Measurements from ENCODE around the gene ACMSD.
A peak's percentile ranks its signal among the peaks of the same experiment; 100 is the strongest.
"Not testable (repeated sequence)": the region's sequence is repeated elsewhere in the genome, so short reads cannot be mapped to it uniquely, and the experiment has no call there.

Gene ACMSD

DNA sequence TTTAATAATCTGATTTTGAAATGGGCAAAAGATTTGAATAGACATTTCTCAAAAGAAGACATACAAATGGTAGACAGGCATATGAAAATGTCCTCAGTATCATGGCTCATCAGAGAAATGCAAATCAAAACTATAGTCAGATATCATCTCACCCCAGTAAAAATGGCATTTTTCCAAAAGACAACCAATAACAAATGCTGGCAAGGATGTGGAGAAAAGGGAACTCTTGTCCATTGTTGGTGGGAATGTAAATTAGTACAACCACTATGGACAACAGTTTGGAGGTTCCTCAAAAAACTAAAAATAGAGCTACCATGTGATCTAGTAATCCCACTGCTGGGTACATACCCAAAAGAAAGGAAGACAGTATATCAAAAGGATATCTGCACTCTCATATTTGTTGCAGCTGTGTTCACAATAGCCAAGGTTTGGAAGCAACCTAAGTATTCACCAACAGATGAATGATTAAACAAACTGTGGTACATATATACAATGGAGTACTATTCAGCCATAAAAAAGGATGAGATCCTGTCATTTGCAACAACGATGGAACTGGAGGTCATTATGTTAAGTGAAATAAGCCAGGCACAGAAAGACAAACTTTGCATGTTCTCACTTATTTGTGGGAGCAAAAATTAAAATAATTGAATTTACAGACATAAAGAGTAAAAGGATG lies 69.2 kb downstream of the ACMSD start:
- not testable (repeated sequence) for DNase-seq (ENCODE audit: low spot score)

DNA sequence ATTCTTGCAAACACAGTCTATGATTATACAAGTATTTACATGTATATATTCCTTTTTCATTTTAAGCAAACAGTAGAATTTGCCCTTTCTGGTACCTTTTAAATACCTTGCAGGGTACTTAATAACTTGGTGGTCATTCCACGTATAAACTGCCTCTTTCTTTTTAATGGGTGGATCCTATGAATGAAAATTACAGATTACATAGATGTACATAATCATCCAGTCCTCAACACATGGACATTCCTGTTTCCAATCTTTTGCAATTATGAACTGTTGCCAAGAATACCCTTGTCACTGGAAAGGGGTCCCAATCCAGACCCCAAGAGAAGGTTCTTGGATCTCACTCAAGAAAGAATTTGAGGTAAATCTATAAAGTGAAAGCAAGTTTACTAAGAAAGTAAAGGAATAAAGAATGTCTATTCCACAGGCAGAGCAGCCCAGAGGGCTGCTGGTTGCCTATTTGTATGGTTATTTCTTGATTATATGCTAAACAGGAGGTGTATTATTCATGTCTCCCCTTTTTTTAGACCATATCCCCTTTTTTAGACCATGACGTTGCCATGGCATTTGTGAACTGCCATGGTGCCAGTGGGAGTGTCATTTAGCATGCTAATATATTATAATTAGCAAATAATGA lies 72.5 kb downstream of the ACMSD start:
- DNase-seq (ENCODE audit: low spot score): no peak

DNA sequence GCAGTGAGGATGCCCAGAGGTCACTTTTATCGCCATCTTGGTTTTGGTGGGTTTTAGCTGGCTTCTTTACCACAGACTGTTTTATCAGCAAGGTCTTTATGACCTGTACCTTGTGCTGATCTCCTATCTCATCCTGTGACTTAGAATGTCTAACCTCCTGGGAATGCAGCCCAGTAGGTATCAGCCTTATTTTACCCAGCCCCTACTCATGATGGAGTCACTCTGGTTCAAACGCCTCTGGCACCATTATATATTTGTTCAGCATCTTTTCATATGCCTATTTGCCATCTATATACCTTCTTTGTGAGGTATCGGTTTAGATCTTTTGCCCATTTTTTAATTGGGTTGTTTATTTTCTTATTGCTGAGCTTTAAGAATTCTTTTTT lies 73.0 kb downstream of the ACMSD start:
- no peak for DNase-seq (ENCODE audit: low spot score)

DNA sequence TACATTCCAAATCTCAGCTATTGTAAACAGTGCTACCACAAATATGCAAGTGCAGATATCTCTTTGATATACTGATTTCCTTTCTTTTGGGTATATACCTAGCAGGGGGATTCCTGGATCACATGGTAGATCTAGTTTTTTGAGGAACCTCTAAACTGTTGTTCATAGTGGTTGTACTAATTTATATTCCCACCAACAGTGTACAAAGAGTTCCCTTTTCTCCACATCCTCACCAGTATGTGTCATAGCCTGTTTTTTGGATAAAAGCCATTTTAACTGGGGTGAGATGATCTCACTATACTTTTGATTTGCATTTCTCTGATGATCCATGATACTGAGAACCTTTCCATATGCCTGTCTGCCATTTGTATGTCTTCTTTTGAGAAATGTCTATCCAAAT lies 73.9 kb downstream of the ACMSD start:
- DNase-seq (ENCODE audit: low spot score): no peak

DNA sequence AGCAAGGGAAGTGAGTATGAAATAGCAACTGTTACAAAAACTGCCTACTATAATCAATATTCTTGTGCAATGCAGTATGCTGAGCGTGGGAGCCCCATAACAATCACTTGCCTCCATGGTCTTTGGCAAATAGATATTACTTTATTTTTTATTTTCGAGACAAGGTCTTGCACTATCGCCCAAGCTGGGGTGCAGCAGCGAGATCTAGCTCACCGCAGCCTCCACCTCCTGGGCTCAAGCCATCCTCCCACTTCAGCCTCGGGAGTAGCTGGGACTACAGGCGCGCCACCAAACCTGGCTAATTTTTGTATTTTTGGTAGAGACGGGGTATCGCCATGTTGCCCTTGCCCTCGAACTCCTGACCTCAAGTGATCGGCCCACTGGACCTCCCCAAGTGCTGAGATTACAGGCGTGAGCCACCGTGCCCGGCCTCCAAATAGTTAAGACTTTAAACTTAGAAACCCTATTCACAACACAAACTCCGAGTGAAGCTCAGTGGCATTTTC lies 79.0 kb downstream of the ACMSD start:
- DNase-seq (ENCODE audit: low spot score): no peak

DNA sequence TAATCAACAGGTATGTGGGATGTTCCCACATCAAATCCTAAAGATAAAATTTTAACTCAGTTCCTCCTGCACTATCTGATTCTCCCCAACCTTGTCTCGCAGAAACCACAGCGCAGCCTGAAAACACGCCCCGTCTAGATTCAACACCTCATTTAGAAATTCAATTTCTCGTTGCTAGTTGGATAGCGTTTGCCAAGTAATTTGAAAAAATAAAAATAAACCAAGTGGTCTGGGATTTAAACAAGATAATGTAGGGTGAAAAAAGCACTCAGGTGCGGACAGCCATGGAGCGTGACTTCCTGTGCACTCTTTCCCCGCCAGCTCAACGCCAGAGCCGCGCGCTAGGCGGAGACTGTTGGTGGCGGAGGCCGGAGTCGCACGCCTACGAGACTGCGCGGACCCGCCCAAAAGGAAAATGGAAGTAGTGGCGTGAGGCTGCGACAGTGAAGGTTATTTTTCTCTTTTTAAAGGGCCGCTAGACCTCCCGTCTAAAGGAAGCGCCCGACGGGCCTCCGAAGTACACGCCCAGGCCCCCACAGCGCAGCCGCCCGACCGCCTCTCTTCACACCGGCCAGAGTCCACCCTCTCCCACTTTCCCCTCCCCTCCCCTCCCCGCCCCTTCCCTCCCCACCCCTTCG lies 79.6 kb downstream of the ACMSD start:
- DNase-seq (ENCODE audit: low spot score): no peak

DNA sequence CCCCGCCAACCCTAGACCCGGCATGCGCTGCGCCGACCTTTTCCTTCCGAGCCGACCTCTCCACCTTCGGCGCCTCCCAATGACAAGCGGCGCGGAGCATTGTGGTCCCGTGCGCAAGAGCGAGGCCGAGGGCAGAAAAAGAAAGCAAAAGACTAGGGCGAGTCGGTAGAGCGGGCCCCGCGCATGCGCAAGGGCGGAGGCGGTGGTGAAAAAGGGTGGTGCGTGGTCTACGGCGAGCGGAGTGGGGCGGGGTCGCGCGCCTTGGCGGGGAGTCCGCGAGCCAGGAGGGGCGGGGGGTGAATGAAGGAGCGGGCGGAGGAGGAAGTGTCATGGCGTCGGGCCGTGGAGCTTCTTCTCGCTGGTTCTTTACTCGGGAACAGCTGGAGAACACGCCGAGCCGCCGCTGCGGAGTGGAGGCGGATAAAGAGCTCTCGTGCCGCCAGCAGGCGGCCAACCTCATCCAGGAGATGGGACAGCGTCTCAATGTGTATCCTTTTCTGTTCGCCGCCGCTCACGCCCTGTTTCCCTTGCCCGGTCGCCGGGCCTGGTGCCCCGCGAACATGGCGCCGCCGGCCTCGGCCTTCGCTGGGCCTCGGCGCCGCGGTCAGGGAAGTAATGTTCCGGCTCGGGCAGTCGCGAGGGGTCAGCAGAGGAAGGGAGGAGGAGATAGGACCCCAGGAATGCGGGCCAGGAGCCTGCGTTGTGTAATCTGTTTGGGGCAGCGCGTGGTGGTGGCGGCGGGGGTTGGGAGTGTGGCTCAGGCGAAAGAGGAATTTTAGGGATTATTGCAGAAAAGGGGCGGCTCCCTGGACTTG lies 80.3 kb downstream of the ACMSD start, which contains the start of gene CCNT2:
Gene CCNT2, plus strand, starts transcription at position 297 of the 815 bp plus-strand sequence. Its CDS starts 33 bp downstream, at position 330.
- DNase-seq (ENCODE audit: low spot score): peak; percentile 97

DNA sequence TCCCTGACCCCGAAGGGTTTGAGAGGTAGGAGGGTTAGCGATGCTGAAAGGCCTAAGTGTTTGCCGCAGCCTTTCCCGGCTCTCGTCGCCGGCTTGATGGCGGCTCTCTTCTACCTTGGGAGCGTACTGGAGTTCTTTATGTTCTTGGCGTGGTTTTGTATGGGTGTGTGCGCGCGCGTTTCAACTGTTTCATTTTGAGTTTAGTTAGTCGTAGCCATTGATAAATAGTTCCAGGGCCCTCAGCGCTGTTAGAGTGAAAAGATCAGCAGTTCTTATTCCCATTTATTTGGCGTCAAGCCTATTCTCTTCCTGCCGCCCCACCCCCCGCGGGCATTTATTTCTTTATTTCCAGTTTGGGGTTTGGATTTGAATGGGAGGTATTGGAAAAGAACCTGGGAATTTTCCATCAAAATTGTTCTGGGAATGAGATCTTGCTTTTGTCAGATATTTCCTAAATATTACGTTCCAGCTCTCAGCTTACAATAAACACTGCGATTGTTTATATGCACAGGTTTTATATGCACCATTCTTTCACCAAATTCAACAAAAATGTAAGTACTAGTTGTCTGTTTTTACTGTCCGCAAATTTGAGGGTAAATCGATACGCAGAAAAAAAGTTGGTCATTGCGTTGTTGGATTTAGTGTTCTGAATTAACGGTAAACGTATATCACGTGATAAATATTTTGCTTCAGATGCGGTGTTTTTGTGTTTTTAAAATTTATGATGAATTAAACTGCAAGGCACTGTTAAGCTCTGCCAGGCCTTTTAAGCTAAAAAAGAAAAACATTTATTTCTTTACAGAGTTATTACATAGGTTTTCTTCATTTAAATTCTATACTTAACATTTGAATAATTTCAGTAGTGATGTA lies 81.2 kb downstream of the ACMSD start:
- peak; percentile 12 for DNase-seq (ENCODE audit: low spot score)

DNA sequence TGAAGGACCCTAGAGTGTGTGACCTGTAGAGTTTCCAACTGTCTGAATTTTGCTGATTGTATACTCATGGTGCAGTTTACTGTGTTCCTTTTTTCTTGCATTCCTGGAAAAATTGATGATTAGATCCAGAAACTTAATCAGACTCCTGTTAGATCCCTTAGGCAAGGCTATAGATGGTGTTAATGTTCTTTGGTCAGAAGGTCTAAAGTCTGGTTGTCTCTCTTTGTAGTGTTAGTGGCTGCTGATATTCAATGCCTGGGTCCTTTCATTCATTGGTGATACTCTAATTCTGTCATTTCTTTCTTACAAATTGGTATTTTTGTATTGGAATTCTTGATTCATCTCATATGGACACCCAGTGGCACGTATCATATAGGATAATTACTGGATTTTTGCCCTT lies 86.5 kb downstream of the ACMSD start:
- DNase-seq (ENCODE audit: low spot score): no peak

DNA sequence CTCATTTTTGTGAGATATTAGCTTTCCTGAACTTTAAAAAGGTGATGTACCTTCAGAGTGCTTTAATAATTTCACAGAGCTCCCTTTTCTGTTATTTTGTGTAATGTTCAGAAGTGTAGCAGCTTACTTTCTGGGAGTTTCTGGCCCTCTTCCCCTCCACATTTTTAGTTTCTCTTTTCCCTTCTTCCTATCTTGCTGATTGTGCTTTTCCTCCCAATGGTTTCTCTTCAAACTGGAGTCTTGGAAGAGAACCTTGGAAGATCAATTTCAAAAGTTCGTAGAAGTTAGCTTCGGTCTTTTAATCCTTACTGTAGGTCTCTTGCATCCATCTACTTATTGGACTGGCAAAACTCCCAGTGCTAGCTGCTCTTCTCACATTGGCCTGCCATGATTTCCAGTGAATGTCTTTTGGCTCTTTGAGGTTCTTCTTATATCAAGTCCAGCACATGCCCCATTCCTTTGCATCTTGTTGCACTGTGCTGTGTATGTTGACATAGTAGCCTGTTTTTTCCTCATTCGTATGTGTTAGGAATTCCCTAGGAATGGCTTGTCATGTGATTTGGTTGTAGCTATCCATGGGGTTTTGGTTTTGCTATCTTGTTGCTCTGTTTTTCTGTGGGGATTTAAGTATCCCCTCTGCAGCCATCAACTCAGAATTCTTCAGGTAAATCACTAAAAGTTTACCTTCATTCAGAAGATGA lies 88.0 kb downstream of the ACMSD start:
- no peak for DNase-seq (ENCODE audit: low spot score)

DNA sequence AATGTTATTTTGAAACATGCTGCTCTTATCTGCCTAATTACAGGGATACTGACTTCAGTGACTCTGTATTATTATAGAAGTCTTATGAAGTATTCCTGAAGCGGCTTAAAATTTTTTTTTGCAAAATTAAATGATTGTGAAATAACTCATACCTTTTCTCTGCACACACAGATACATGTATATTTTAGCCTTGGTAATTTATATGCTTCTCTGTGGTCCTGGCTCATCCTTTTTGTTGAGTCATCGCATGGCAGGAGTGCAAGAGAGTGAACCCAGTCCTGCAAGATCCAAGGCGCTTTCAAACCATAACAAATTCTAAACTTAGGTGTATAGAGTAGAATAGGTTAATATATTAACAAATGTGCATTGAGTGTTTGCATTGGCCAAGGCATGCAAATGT lies 88.8 kb downstream of the ACMSD start:
- DNase-seq (ENCODE audit: low spot score): no peak

DNA sequence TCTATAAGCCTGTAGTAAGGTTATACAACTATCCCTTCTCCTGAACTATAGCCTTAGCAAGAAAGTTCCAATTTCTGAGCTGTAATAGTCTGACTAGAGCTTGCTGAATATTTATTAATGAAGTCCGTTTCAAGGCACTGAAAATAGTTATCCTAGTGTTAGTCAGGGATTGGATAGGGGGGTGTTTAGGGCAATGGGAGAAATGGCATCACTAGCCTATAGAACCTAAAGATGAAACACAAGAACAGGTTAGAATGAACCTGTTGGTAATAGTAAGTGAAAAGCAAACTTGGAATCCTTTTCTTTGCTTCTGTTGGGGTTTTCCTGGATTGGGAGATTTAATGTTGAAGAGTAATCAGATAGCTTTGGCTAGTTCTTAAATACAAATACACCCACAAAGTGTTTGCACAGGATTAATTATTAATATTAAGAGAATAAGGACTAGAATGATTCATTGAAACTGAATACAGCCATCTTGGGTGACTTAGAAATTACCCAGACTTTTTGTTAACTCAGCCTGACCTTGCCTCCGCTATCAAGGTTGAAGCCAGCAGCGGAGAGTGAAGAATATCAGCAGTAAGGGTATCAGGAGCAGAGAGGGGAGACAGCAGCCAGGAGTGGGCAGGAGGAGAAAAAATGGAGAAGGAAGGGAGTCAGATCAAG lies 94.6 kb downstream of the ACMSD start:
- no peak for DNase-seq (ENCODE audit: low spot score)

DNA sequence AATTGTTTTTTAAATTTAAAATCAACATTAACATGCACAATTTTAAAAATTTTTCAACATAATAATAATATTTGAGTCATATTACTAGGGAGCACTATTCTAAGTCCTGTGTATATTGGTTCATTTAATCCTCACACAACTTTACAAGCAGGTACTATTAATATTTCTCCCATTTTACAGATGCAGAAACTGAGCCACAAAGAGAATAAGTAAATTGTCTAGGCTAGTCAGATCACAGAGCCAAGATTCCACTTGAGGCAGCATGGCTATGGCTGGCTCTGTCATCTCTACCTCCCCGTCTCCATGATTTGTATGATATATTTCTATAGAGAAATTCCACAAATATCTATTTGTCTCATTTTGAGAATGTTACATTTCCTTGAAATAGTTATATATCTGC lies 95.3 kb downstream of the ACMSD start:
- no peak for DNase-seq (ENCODE audit: low spot score)

DNA sequence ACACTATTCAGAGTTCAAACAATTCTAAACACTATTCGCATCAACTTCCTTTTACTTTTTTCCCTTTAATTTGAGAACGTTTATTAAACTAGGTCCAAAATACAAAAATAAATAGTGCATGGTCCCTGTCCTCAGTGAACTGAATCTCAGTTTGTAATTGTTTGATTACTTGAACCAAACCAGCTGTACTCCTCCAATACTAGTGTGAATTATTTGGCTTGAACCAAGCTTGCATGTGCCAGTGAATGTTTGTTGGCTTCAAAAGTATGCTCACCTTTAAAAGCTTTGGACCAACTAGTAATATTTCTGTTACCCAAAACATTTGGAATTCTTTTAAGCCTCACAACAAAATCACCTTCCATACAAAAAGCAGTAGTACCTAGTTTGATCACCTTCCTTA lies 95.7 kb downstream of the ACMSD start:
- DNase-seq (ENCODE audit: low spot score): no peak

DNA sequence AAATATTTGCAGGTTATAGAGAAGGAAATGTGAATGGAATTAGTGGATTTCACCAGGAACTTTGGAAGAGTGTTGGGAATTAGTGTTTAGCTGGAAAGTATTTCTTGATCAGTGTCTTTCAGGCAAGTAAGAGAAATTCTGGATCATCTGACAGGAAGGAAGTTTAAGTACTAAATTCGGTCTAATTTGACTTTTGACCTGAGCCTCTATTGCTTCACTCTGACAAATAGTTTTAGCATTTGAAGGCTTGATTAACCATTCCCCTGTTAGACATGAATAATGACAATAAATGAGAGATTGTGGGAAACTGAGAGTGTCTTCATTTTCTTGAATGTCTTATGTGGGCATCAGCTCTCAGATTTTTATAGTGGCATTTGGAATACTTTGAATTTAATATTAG lies 96.2 kb downstream of the ACMSD start:
- no peak for DNase-seq (ENCODE audit: low spot score)

DNA sequence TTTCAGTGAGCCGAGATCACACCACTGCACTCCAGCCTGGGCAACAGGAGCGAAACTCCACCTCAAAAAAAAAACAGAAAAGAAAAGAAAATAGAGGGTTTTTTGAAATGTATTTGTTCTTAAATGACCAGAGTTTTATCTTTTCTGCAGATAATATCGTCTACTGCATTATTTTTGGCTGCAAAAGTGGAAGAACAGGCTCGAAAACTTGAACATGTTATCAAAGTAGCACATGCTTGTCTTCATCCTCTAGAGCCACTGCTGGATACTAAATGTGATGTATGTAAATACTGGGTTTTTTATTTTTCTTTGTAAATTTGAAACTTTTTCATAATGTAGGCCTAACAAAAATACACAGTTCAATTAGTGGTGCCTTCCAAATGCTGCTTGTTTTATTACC lies 98.3 kb downstream of the ACMSD start:
- no peak for DNase-seq (ENCODE audit: low spot score)

DNA sequence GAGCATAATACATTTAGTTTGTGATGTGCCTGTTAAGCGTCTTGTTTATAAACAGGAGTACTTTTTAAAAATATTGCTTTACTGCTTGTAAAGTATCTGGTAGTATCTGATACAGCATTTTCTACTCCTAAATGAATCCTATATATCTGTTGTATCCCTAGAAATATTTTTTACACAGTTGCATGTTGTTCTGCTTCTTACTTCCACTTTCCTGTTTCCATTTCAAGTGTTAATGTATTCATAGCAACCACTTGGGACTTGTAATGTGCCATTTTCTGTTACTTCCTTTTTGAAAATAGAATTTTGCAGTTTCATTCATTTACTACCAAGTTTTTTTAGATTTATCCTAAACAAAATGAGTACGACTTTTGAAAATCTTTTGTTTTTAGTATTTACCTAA lies 105.1 kb downstream of the ACMSD start:
- DNase-seq (ENCODE audit: low spot score): no peak

DNA sequence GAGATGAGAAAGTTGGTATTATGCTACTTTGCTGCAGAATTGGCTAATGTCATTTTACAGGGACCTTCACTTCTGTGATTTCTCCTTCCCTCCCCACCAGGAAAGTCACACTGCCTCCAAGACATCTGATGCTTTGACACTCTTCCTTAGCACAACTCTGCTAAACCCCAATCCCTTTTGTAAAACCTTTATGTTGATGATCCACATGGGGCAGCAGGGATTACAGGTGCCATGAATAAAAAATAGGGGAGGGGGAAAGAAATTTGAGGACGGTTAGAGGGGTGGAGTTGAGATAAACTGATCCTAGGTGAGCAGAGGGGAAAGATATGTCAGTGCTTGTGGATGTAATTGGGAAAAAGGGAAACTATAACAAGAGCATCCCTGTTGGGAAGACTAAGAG lies 106.6 kb downstream of the ACMSD start:
- no peak for DNase-seq (ENCODE audit: low spot score)

DNA sequence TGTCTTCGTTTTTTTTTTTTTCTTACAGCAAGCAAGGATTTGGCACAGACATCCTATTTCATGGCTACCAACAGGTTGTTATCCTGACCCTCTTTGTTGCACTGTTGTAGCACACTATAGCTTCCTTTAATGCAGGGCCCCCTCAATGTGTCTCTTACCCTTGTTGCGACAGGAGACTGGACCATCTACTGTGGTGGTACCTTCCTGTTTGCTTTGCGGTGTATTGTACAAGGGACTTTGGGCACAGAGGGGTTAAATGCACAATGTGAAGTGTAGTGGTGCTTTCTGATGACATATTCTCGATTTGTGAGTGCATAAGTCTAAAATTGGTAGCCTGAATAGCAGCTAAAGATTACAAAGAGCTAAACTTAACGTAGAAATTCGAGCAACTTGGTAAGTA lies 107.7 kb downstream of the ACMSD start:
- DNase-seq (ENCODE audit: low spot score): no peak

DNA sequence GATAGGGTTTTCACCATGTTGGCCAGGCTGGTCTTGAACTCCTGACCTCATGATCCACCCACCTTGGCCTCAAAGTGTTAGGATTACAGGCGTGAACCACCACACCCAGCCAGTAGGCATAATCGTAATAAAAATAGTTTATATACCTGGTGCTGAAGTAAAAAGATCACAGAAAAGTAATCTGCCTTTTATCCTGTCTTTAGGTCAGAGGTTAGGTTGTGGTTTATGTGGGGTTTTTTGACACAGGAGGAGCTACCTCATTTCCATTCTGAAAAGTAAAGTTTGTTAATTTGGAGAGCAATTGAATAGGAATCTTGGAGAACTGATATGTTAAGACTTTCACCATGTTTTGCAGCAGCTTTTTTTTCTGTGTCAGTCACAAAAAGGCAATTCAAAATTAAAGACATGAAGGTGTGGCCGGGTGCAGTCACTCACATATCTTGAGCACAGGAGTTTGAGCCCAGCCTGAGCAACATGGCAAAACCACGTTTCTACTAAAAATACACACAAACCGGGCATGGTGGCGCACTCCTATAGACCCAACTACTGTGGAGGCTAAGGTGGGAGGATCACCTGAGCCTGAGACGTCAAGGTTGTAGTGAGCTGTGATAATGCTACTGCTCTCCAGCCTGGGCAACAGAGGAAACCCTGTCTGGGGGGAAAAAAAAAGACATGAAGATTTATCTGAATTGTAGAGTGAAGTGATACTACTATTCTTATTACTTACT lies 111.7 kb downstream of the ACMSD start:
- DNase-seq (ENCODE audit: low spot score): no peak

All from LoVo (cell line).